Measurements from ENCODE around the gene NUDCD3.

- TF ChIP-seq CTCF (IDR thresholded peaks at IDR 0.05) (no peak), POLR2A (IDR thresholded peaks at IDR 0.05) (no peak)
These were observed 144.4 kb downstream of the NUDCD3 start for GRCh38 chr7:44346063-44346462.
